Left kidney (tissue), 2 donors: ENCODE data around the gene ARHGAP21. TPM values are rescaled to one million over a fixed set of nuclear protein-coding genes. Genes with fewer than 3 reads are reported as not detected.

Source experiments
- DNase-seq: peaks from one replicate; pipeline ENCODE4 v3.0.0-alpha.2; 2013
- polyA plus RNA-seq: library from polyadenylated mRNA; unstranded; fragments of 120-200 nt; gene quantifications from one replicate; pipeline ENCODE4 v1.2.1, GENCODE V29; 2013; ENCODE audit not compliant: insufficient read length

ARHGAP21 gene
- polyA plus RNA-seq, 1 donor: 107 TPM

DNA sequence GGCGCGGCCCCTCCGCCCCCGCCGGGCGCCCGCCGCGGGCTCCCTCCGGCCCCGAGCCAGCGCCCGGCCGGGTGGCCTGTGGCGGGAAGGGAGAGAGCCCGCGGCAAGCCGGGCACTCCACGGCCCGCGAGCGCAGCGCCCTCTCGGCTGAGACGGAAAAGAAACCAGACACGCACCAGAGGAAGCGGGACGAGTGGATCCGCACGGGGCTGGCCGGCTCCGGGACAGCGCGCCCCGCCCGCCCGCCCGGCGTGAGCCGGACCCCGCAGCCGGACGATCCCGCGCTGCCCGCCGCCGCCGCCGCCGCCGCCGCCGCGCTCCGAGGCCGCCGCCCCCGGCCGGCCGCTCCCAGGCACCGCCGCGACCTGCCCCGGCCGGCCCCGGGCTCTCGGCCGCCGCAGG is 300 bp downstream of the ARHGAP21 start:
- DNase-seq: no peak

DNA sequence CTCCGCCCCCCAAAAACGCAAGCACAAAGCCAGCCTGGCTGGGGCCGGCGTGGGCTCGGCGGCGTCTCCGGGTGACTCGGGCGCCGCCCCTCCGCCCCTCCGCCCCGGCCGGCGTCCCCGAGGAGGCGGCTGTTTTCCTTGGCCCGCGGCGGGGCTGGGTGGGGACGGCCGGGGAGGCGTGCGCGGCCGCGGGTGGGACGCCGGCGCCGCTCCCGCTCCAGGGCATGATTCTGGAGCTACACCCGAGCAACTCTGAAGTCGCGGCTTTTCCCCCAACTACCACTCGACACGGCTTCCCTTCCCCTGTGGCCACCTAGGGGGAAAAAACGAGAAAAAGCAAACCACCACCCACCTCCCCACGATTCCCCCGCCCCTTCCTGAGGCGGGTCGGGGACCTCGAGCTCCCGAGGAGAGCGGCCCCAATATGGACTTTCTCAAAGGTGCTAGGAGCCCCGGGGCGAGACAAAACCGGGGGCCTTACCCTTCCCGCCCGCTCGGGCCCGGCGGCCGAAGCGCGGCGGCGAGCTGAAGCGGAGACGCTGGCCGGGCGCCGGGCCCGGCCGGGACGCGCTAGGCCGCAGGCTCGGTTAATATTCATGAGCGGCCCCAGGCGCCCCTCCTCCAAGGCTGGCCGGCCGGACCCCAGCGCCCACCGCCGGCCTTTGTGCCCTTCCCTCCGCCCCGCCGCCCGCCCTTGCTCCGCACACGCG is 856 bp downstream of the ARHGAP21 start:
- peak; percentile 51 for DNase-seq

DNA sequence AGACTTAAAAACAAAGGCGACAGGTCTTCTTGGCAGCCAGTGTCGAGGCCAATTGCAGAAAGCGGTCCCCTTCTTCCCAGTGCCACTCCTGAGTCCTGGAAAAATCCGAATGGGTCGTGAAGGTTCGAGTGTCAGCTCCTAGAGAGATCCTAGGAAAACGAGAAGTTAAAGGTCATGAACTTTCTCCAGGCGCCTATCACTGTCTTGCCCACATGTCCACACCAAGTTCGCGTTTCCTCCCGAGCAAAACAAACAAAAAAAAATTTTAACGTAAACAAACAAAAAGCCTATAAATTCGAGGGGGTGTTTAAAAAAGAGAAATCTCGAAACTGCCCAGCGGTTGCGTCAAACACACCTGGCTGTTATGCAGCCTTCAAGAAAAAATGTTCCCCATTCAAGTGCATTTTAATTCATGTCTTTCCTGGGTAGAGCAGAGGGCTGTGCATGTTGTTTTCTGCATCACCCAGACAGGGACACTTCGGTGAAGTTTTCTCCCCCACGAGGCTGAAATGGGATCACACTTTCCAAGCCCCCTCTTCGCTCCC is 1.5 kb downstream of the ARHGAP21 start:
- peak; percentile 31 for DNase-seq

DNA sequence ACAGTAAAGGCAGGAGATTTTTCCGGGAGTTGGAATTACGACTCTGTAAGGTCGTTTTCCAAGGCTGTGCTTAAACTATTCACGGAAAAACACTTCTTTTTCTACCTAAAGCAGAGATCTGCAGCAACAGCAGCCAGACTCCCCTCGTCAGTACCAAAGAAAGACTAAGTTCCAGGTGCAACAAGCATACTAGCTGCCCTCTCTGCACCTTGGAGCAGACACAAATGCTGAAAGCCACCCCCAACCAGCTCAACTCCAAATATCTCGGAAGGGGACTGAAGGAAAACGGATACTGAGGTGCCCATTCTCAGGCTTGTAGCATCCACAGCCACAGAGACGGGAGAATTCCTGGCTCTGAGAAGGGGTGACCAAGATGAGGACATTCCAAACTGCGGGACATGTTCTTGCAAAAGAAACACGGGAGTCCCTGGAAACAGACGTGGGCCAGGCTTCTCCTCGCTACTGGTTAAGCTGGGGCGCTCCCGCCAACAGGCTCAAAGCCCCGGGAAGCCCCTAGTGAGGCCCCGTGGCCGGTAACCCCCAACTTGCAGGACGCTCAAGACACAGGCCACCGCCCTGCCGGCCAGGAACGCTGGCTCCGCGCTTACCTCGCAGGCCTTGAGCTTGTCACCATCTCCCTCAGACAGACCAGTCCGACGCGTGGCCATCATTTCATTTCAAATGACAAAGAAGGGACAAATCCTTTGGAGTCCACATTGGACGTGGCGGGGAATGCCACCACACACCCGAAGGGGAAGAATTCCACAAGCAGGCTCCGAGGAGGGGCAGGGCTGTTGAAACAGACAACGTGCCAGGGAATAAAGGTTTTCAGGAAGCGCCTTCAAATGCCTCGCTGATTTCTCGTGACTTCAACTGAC is 2.2 kb downstream of the ARHGAP21 start:
- DNase-seq: peak; percentile 28

DNA sequence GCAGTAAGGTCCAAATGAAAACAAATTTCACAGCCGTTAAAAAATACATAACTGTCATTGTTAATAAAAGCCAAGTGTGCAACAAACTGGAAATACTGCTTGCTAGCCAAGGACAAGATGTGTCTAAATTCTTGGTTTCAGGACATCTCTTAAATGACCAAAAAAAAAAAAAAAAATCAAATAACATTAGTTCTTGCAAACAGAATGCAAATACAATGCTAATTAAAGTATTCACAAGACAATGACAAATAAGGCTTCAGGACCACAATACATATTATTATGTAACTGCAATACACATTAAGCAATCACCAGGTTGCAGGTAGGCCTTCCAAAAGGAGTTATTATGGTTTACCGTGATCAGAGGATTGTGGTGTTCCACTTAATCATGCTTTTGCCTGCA is 3.6 kb downstream of the ARHGAP21 start:
- DNase-seq: no peak

DNA sequence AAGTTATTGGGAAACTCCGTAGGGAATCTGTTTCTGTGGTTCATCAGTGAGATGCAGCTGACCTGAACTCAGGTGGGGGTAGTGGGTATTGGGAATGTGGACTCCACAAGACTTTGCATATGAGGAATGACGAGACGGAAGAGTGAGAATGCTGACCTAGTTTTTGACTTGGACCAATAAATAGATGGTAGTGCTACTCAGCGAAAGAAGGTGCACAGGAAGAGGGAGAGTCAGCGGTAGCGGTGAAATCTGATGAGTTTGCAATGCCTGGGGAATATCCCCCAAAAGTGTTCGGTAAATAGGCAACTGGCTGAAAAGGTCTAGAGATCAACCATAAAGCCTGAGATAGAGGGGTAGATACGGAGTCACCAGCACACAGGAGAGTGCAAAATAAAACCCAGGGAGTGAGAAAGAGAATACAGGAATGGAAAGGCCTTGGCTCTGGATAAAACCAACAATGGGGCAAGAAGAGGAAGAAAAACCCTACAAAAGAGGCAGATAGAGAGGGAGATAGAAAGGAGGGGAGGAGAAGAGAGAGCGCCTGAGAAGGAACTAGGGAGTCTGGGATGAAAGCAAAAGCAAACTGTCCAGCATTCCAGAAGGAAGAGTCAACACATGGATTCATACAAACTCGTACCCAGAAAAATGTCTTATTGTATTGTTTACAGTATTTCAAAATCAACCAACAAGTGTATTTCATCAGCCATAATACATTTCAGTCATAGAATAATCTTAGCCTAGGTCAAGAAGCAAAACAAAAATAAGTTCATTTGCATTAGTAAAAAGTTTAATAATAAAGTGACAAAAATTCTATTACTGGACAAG is 5.4 kb downstream of the ARHGAP21 start:
- DNase-seq: no peak

DNA sequence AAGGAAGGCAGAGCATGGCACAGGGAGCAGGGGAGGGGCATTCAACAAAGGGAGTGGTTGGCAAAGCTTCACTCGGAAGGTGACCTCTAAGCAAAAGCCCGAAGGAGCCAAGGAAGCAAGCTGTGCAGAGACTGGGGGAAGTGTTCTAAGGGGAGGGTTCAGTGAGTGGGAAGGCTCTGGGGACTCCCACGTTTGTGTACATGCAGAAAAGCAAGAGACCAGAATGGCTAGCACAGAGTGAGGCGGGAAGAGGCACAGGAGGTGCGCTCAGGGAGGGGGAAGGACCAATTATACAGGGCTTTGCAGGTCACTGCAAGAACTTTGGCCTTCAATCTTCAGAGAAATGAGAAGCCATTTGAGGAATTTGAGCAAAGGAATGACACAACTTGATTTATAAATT is 7.4 kb downstream of the ARHGAP21 start:
- no peak for DNase-seq

DNA sequence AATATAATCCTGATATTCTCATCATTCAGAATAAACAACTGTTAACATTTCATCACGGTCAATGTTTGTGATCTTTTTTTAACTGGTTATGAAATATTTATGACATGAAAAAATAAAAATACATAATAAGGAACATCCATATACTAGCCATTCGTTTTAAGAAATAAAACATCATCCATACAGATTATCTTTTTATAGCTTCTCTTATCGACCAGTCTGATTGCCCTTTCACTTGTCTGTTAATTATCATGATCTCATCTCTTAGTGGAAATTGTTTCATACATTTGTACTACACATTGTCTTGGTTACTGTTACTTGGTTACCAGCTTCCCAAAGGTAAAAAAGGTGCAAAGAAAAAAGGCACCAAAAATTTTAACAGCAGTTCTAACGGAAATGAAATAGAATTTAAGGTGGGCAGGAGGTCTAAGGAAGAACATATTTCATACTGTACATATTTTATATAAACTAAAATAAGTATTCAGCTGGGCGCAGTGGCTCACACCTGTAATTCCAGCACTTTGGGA is 8.4 kb downstream of the ARHGAP21 start:
- DNase-seq: no peak

DNA sequence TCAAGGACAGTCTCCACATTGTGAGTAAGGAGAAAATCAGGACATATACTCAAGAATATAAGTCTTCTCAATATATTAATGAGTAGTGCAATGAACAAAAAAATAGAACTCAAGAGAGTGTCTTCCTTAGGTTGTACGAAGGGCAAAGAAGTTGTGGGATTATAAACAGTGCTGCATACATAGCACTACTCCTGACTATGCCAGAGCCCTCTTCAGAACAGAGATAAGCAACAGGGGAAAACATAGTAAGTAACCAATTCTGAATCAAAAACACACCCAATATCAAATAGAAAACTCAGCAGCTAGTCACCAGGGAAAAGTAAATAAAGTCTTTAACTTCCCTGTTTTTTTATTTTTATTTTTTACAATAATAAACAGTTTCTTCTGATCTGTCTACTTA is 10.6 kb downstream of the ARHGAP21 start:
- no peak for DNase-seq

DNA sequence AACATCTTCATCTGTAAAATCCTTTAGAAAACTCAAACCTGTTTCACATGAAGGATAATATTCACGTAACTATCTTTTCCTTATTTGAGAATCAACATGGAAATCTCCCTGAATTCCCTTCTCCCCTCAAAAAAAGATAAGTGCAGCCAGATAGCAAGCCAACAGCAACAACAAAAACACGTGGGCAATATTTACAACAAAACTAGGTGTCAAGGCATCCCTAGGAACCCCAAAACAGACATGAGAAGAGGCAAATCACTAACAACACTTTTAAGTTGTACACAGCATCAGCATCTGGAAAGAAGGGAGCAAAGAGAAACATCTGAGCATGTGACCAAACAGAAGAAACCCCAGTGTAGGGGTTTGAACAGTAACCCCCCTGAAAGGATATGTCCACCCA is 12.2 kb downstream of the ARHGAP21 start:
- DNase-seq: no peak

DNA sequence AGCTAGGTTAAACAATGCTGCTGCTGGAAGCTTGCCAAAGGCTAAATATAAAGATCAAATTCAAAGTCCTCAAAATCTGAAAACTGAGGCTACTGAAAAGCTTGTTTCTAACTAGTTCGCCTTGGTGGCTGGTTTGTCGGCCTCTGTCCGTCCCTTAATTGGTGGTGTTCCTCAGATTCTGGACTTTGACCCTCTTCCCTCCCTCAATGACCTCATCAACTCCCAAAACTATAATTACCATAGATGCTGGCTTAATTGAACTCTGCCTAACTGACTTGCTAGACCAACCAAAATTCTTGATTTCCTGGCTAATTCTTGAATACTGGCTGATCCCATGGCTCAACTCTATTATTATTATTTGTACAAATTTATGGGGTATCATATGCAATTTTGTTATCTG is 15.6 kb downstream of the ARHGAP21 start:
- no peak for DNase-seq

DNA sequence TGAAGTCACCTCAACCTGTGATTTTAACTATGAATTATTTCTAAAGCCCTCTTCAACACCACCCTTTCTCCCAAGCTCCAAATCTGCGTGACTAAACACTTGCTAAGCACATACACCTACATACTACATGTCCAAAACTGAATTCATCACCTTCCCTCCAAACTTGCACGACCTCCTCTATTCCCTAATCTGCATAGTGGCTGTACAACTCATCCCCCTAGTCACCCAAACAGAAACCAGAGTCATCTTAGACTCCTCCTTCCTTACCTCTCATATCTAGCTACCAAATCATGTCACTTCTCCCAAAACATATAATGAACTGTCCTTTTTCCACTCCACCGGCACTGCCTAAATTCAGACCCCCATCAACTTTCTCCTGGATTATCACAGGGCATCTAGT is 16.2 kb downstream of the ARHGAP21 start:
- no peak for DNase-seq

DNA sequence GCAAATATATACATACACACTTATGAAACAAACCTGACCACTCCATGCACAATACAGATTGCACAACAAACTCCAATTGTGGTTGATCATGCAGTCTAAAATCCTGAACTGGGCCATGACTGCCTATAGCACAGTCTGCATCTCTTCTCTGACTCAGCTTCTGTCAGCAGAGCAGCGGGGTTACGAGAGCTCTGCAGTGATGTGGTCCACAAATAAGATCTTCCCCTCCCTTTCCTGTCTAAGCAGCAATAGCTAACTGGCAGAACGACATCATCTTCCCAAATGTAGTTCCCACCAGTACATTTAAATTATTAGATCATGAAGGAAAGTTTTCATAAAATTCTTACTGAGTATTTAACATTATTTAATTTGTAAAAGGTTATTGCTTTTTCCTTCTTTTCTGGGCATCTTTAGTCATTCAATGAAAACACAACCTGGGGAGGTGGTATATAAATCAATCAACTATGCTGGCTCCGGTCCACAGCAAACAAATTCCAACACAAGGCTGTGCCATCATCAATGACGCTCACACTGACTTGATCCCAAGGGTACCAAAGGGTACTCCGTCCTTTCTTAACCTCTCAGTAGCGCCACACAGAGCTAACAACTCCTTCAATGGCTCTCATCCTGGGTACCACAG is 17.1 kb downstream of the ARHGAP21 start:
- no peak for DNase-seq

DNA sequence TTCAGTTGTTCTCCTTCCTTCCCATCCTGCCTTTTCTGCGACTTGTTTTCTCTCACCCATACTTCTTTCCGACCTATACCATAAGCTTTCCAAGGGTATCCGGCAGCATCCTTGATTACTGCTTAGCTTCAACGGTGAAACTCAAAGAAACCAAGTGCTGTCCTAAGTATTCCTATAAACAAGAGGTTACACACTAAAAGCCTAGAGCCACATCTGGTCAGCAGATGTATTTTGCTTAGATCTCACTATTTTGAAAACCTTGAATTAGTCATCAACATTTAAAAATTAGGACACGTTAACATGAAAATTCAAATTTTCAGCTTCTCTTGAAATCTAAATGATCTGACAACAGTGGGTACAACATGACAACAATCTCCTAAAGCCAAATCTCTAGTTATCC is 20.0 kb downstream of the ARHGAP21 start:
- DNase-seq: no peak

DNA sequence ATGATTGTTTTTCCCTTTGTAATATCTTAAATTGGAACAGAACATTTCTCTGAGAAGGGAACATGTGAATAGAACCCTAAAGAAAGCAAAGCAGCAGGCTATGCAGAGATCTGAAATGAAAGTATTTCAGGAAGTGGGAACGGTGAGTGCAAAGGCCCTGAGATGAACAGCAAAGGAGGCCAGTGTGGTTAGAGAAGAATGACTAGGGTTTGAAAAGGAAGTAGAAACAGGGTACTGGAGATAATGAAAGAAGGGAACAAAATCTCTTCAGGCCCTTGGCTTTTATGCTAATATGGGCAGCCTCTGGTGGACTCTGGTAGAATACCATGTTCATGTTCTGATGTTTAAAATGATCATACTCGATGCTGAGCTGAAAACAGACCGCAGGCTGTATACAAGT is 22.2 kb downstream of the ARHGAP21 start:
- no peak for DNase-seq

DNA sequence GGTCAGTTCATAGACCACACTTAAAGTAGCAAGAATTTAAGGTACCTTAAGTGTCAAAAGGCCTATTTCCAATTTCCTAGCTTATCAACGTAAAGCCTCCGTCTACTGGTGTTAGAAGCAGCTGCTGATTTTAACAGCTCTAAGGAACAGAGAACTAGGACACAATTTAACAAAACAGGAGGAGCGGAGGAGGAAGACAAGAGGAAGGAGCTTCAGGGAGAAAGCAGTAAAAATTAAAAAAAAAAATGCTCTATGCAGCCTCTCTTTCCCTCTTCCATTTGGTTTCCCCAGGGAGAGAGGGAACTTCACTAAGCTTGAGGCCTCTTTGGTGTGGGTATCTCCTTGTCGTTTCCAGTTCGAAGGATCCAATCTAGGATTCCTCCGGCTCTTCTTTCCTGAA is 22.7 kb downstream of the ARHGAP21 start:
- no peak for DNase-seq

DNA sequence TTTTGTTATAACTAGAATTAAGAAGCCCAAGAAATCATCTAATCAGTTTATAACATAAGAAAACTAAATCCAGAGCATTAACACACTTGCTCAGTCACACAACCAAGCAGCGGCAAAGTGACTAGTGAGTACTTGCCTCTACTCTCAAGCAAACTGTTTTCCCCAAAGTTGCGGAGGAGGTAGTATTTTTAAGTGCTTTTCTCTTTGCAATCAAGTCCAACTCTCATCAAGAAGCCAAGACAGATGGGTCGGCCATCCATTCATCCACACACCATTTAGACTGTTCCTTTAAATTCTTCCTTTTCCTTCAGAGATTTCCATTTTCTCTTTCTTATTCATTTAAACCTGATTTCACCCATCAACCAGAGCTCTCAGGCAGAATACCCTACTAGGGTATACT is 25.4 kb downstream of the ARHGAP21 start:
- DNase-seq: no peak

DNA sequence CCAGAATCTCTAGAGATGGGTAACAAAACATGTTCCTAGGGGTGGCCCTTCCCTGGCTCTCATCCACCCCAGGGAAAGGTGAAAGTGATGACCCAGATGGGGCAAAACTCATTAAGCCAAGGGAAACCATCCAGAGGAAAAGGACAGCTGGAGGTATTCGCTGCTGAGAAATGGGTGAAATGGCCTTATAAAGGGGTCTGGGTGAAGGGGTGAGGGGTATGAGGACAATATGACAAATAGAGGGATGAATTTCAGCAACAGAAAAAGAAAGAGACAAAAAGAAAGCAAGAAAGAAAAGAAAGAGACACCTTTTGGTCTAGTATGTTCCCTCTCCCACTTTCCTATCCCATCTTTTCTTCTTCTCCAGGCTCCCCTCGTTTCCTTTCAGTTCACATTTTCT is 26.6 kb downstream of the ARHGAP21 start:
- no peak for DNase-seq

DNA sequence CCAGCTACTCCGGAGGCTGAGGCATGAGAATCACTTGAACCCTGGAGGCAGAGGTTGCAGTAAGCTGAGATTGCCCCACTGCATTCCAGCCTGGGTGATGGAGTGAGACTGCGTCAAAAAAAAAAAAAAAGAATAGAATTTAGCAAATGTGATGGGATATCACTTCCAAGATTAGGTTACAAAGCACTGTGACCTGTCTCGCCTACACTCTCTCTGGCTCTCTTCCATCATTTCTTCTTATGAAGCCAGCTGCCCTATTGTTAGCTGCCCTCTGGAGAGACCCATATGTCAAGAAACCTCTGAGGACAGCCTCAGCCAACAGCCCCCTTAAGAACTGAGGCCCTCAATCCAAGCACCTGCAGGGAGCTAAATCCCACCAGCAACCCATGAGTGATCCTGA is 28.2 kb downstream of the ARHGAP21 start:
- no peak for DNase-seq

DNA sequence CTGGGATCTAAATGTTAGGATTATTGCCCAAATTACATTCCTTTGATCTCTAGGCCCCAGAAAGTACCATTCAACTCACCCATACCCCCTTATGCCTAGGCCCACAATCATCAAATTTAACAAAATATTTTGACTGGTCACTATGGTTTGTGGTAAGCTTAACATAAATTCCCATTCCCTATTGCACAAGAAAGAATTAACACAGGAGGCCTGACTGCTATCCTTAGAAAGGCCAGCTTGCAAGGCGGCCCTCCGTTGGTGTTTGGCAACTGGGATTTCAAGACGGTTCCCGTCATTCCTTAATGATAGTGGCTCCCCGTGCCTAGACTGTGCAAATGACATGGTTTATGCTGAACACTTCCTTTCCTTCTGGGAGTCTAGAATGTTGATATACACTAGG is 29.6 kb downstream of the ARHGAP21 start:
- DNase-seq: no peak

DNA sequence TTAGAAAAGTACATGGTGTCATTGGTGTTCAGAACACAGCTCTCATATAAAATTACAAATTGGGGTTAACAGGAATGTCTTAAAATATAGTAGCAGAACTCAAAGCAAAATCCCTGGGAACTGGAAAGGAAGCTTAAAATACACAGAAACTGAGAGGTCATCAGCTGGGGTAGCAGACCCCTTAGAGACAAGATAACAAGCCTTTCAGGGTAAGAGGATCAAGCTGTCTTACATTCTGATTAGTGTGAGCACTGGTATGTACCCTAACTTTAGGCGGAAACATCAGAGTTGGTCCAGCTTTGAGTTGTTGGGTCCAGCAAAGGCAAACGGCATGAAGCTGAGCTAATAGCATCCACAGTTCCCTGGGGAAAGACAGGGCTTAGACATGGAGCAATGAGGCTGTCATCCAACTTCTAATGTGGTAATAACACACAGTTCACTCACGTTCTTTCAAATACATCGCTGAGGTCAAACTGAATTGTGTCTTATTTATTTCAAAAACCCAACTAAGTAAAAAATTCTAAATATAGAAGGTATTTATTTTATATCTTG is 32.6 kb downstream of the ARHGAP21 start:
- no peak for DNase-seq
